Measurements from ENCODE around the gene DMBT1.

- no peak for TF ChIP-seq POLR2A (IDR thresholded peaks at IDR 0.05)
- TF ChIP-seq, protein P1, sequence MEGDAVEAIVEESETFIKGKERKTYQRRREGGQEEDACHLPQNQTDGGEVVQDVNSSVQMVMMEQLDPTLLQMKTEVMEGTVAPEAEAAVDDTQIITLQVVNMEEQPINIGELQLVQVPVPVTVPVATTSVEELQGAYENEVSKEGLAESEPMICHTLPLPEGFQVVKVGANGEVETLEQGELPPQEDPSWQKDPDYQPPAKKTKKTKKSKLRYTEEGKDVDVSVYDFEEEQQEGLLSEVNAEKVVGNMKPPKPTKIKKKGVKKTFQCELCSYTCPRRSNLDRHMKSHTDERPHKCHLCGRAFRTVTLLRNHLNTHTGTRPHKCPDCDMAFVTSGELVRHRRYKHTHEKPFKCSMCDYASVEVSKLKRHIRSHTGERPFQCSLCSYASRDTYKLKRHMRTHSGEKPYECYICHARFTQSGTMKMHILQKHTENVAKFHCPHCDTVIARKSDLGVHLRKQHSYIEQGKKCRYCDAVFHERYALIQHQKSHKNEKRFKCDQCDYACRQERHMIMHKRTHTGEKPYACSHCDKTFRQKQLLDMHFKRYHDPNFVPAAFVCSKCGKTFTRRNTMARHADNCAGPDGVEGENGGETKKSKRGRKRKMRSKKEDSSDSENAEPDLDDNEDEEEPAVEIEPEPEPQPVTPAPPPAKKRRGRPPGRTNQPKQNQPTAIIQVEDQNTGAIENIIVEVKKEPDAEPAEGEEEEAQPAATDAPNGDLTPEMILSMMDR (IDR thresholded peaks at IDR 0.05) = no peak
Measured at GRCh38 chr10:122647383-122647968, 86.9 kb downstream of the DMBT1 start.
